Stimulated activated CD4-positive, alpha-beta T cell treated with anti-CD3 and anti-CD28 coated beads, Interleukin-15, amount 100 ng/mL, for 48 hours (primary cell): ENCODE results near the gene IQCE.
"Not testable (repeated sequence)": the region's sequence is repeated elsewhere in the genome, so short reads cannot be mapped to it uniquely, and the experiment has no call there.

Source experiments
- DNase-seq, 2 donors: peaks; one replicate each; pipeline ENCODE4 v3.0.0-alpha.2; 2020; ENCODE audit warnings: low read depth in 2 of 2

IQCE gene

DNA sequence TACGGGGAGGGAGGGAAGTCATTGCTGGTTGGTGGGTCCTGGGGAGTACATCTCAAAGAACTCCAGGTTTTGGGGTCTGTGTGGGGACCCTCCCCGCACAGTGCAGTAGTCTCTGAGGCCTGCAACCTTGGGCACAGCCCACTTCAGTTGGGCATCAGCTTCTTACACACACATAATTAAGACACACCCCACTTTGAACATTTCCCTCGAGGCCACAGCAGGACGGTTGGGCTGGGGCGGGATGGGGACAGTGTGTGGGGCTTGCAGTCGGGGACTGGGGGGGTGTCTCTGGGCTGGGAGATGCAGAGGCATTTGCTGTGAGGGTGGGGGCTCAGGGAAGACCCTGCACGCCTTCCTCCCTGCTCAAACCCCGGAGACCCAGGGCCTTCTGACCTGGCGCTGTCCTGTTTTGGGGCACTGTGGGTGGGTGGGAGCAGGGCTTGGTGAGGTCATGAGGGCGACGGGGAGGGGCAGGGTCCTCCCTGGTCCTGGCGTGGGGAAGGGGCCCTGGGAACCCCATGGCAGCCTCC lies 38.0 kb upstream of the IQCE start:
- no peak for DNase-seq

DNA sequence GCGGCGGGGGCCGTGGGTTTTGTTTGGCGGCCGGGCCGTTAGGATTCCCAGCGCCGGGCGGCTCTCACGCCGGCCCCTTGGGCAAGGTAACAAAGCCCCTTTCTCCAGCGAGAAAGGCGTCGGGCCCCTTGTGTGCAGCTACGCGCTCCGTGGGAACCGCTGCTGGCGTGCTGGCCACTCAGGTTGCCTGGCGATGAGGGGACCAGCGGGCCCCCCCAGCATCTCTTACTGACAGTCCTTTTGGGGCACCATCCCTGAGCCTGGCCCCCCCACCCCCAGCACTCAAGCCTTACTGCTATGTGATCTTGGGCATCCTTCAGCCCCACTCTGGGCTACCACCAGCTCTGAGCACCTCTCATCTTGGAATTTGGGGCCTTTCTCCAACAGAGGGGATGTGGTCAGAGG lies 37.4 kb upstream of the IQCE start:
- no peak for DNase-seq

DNA sequence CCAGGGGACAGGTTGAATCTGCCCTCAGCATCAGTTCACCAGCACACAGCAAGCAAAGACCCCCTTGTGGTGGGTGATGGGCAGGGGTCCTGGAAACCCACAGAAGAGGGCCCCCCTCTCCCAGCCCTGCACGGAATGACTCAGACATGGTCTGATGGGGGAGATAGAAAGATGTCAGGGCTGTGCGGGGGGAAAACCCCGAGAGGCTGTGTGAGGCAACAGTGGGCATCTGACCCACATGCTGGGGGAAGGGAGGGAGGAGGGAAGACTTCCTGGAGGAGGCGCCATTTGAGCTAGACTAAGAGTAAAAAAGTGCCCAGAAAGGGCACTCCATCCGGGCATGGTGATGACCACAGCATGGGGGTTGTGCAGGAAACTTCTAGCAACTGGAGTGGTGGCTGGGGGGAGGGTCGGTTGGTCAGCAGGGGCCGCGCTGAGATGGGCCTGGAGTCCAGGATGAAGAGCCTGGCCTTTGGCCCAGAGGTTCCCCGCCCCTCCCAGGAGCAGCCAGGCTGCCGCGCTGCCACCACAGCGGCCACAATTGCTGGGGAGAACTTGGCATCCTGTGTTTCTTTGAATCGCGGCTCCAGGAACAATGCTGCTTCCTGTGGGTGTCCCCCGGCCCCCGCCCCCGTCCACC lies 36.7 kb upstream of the IQCE start:
- DNase-seq = peak; percentile 51 to 68

DNA sequence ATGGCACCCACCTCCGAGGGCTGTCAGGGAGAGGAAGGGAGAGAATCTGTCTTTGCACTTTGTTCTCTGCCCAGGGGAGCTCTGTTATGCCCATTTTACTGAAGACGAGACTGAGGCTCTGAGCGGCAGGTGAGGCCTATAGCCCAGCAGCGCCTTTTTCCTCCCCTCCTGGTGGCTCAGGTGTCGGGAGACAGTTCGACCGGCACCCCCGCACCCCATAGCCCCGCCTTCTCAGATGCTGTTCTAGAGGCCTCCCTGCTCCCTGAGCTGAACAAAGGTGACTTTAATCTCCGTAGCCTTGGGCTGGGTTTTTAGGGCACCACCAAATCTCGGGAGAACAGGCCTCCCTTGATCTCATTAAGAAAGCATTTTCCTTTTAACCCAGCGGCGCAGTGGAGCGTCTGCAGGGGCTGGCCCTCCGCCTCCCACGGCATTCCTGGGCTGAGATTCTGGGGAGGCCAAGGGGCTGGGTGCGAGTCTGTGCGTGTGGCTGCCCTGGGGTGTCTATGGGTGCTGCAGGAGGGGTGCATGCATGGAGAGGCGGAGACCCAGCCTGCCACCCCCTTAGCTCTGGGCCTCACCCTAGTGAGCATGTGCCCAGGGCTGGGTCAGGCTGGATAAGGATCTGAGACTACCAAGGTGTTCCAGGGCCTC lies 35.9 kb upstream of the IQCE start:
- DNase-seq = peak in 1 of 2 donors; percentile 39

DNA sequence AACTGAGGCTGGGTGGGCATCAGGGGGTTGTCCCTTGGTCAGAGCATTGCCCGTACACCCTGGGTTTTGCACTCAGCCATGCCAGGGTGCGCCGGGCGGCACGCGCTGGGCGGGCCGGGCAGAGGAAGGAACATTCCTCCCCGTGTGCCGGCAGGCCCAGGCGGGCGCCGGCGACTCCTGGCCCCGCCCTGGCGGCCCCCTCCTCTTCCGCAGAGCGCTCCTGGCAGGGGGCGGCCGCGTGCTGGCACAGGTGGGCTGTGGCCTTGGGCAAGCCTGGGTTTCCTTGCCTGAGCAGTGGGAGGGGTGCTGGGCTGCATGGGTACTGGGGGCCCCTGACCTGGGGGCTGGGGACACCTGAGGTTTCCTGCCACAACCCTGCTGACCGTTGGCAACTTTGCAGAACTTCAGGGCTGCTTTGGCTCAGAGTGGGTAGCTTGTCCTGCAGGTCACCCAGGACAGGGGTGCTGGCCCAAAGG lies 35.3 kb upstream of the IQCE start:
- no peak for DNase-seq

DNA sequence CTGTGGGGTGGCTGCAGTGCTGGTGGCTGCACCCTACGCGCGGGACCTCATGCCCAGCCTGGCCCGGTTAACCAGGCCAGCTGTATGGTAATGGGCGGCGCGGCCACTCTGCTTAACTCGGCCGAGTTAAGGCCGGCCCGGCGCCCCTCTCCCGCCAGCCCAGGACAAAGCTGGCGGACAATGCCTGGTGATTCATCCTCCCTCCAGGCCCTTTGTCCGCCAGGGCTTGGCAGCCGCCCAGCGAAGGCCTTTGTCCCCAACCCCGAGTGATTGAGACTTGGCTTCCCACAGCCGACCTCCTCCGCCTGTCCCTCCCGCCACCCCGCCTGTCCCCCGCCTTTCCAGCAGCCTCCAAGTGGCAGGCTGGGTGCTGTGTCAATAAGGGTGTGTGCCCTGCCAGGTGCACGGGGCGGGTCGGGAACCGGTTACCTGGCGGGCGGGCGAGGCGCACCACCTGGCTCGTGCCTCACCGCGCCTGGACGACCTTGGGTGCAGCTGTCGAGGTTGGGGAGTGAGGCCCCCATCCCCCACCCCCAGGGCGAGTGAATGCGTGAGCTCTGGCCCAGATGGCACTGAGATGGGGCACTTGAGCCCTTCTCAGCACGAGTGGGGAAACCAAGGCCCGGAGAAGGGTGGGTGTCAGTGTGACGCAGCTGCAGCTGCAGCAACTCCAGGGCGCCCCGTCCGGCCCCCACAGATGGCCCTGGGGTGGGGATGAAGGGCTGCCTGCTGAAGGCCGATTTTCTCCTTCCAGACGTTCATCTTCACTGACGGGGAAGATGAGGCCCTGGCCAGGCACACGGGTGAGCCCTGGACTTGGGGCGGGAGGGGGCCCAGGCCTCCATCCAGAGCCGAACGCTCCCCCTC lies 34.6 kb upstream of the IQCE start:
- DNase-seq = no peak

DNA sequence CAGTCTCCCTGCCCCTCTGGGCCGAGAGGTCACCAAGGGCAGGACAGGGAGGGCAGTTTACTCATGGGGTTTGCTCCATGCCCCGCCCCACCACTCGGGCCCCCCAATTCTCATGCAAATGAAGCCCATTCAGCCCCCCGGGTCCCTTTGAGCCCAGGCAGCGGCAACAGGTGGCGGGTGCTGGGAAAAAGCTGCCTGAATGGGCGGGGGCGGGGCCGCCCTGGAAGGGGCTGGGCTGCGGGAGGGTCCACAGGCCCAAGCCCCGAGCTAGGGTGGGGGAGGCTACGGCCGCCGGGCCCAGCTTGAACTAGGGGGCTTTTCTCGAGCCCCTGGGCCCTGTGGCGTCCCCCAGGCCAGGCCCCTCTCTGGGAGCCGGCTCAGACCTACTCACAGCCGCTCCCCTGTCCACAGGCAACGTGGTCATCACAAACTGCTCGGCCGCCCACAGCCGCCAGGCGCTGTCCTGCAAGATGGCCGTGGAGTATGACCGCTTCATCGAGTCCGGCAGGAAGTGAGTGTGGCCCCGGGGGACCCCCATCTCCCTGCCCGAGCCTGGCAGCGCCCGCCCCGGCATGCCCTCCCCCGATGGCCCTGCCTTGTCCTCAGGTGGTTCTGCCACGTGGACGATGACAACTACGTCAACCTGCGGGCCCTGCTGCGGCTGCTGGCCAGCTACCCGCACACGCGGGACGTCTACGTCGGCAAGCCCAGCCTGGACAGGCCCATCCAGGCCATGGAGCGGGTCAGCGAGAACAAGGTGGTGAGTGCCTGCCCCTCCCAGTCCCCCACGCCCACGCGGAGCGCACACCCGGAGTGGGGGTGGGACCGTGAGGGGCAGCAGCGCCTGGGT lies 33.7 kb upstream of the IQCE start:
- no peak for DNase-seq

DNA sequence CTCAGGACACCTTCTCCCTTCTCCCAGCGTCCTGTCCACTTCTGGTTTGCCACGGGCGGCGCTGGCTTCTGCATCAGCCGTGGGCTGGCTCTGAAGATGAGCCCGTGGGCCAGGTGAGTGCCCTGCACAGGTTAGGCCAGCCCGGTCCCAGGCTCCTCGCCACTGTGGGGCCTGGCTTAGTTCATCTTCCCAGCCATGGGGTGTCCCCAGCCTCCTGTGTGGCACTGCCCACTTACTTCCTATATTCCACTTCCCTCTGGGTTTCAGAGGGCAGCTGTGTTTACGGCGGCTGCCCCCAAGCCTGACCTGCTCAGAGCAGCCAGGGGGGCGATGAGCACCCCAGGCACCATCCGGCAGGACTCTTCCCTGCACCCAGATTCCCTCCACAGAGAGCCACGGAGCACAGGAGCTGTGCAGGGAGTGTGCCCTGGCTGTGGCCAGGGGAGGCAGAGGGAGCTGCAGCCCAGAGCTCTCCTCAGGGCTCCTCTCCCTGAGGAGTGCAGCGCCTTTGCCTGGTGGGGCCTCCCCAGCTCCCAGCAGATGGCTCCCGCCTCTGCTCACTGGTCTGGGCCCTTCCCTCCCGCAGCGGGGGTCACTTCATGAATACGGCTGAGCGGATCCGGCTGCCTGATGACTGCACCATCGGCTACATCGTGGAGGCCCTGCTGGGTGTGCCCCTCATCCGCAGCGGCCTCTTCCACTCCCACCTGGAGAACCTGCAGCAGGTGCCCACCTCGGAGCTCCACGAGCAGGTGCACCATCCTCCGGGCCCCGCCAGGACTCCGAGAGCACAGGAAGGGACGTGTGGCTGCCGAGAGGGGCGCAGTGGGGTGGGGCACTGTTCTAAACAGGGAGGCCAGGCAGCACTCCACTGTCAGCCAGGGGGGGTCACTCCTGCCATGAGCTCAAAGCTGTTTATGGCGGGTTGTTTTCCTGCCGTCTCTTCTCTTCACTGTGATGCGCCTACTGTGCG lies 32.8 kb upstream of the IQCE start:
- DNase-seq = no peak

DNA sequence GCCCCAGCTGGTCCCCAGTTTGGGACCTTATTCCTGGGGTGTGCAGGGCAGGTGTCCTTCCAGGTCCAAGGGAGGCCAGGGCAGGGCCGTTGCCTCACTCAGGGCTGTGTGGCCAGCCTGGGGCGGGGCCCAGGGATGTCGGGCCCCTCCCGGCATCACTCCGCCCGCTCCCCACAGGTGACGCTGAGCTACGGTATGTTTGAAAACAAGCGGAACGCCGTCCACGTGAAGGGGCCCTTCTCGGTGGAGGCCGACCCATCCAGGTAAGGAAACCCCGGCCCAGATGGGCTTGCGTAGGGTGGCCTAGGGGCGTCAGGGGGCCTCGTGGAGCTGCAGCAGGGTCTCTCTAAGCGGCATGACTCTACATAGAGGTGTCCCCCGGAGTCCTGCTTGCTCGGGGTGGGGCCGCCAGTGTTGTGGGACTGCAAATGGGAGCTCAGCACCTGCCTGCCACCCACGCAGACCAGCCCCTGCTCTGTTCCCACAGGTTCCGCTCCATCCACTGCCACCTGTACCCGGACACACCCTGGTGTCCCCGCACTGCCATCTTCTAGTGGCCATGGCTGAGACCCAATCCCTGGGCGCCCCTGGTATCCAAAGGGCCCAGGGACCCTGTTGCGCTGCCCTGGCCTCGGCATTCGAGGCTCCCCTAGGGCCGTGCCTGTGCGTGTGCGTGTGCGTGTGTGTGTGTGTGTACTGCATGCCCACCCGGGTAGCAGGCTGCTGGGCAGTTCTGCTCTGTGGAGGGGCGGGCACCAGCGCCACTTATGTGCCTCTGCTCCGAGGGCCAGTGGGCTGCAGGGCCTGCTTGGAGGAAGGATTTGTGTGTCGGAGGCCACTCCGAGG lies 31.9 kb upstream of the IQCE start:
- no peak for DNase-seq

DNA sequence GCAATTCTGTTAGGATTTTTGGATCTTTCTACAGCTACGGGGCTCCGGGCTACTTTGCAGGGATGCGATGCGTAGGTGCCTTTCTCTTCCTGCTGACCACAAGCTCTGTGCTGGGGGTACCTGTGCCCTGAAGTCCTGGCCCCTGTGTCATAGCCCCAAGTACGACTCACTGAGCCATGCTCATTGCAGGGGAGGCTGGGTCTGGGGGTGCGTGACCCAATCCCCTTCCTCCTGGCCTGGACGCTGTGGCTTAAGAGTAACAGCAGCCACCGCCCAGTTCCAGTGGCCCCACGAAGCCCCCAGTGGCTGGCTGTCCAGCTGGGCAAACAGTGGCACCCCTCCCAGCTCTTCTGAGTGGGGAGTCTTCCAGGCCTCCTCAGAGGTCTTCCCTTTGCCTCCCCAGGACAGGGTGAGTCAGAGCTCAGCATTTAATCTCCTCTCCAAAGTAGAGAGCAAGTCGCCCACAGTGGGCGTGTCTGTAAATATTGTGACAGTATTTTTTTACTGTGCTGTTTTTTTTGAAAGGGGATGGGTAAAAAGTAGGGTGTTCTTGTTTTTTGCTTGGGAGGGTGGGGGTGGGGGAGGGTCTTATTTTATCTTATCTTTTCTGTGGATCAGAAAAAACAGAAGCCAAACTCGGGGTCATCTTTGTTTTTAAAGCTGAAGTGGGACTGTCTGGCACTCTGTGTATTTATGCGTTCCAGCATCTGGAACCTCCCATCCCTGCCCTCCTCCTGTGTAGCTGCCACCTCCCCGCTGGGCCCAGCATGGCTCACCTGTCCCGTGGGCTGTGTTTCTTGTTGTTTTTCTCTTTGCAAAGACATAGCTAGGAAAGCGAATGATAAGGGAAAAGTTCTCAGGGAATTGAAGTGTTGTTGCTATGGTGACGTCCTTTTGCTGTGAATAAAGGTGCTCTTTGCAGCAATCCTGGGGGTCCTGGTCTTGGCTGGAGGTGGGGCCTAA lies 31.0 kb upstream of the IQCE start:
- DNase-seq = peak in 1 of 2 donors; percentile 54

DNA sequence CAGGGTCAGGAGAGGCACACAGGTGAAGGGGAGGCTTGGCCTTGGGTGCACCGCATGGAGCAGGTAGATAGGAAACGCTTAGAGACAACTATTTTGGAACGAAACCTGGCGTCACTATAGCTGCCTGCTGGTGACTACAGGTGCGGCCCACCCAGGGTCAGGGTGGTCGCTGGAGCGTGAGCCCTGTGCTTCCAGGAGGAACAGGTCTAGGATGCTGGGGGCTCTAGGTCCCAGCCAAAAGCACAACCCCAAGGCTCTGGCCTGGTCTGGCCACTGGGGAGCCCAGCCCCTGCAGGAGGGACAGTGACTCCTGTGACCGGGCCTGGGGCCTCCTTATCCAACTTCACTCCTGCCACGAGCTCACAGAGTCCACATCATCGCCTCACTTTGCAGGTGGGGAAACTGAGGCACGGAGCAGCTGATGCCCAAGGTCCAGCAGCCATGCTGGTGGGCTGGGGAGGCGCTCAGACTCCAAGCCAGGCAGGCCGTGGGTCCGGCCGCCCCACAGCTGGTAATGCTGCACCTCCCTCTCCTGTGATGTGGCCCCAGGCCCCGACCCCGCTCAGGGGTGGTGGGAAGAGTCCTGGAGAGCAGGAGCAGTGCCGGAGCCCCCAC lies 30.2 kb upstream of the IQCE start:
- no peak for DNase-seq

DNA sequence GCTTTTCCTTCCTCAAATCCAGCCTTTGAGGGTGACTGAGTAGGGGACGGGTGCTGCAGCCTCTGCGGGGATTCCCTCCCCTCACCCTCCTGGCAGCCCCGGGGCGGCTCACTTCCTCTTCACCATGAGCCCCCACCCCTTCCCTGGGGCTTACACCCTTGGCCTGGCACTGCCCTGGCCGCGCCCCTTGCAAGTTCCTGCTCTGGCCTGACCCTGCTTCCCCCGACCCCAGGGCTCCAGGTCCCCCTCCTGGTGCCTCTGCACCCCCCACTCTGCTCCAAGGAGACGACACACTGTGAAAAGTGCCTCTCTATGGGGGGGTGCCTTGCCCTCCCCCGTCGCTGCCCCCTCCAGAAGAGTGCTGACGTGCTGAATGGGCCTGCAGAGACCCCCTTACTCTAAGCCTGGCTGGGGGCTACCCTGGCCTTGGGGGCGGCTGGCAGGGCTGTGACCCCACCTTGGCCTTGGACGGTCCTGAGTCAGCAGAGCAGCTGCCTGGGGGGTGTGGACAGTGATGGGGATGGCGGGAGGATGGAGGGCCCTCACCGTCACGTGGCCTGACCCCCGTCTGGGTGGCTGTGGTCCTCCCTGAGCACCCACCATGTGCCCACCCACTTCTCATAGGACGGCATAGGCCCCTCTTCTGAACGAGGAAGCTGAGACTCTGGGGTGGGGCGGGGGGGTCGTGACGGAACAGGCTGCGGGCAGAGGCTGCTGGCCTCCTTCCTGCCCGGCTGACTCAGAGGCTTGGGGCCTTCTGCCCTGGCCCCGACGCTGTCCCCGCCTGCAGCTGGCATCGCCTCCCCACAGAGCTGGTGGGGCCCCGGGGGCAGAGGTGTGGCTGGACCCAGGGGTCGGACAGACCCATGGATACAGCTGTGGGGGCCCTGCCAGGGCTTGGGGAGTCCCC lies 29.4 kb upstream of the IQCE start:
- no peak for DNase-seq

DNA sequence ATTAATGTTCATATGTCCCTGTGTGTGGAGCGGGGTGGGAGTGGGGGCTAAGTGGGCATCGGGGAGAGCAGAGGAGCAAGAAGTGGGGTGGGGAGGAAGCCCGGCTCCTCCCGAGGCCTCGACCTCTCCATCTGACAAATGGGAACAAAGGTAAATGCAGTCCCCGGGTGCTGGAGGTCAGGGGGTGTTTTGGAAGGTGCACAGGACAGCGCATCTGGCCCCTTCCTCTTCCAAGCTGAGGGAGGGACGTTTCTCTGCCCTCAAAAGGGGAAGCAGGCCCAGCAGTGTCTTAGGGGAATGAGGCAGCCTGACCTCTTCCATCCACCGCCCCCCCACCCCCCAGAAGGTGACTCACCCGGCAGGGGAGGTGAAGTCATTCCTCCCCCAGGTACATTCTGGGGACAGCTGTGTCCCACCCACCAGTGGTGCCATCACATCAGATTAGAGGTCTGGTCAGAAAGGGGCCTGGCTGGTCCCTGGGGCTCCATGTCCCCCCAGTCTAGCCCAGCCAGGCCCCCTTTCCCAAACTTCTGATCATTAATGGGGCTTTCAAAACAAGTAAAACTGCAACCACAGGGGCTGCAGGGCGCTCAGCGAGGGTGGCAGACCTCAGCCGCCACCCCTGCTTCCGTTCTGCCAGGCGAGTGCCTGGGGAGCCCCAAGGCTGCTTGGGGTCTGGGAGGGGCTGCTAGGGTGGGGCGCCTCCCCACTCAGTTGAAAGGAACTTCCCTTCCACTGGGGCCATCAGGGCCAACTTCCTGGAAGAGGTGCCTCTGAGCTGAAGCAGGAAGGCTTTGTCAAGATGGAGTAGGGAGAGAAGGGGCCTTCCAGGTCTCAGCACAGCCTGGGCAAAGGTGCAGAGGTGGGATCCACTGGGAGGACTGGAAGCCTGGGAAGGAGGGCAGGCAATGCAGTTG lies 28.4 kb upstream of the IQCE start:
- peak in 1 of 2 donors; percentile 51 for DNase-seq

DNA sequence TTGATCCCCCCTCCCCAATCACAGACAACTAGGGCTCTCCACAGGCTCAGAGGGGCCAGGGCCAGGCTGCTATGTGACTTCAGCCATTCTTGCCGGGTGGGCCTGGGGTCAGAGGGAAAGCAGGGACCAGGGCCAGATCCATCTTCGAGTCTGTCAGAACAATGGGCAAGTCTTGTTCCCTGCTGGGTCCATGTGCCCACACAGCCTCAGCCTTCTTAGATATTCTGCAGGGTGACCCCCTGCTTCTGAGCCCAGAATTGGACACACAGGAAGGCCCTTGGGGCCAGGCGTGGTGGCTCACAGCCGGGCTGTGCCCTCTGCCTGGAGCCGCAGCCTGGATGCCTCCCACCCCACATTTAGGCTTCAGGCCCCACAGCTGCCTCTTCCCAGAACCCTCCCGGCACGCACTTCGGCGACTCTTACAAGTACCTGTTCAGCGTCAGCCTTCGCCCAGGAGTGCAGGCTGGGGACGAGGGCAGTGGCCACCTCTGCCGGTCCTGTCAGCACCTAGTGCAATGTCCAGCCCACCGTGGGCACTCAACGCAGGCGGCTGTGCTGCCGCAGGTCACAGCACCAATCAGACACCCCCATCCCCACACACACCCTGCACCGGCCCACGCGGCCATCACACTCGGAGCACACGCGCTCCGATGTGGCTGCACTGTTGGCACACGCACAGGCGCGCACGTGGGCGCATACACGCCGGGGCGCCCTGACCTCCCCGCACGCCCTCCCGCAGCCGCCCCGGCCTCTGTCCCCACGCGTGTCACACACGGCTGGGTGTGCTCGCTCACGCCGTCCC lies 27.6 kb upstream of the IQCE start:
- DNase-seq = not testable (repeated sequence)

DNA sequence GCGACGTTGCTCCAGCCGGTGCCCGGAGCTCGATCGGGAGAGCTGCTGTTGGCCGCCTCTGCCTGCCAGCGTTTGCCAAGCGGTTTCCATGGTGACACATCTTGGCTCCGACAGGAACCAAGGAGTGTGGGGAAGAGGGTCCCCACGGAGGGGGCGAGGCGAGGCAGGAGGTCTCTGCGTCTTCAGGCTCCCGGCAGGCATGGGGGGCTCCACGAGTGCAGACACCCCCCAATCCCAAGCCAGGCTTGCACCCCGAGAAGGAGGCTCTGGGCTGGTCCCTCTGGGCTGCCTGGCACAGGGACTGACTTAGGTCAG lies 27.0 kb upstream of the IQCE start:
- DNase-seq = not testable (repeated sequence)
